ENCODE data around the gene MYO1E.

MYO1E gene

DNA sequence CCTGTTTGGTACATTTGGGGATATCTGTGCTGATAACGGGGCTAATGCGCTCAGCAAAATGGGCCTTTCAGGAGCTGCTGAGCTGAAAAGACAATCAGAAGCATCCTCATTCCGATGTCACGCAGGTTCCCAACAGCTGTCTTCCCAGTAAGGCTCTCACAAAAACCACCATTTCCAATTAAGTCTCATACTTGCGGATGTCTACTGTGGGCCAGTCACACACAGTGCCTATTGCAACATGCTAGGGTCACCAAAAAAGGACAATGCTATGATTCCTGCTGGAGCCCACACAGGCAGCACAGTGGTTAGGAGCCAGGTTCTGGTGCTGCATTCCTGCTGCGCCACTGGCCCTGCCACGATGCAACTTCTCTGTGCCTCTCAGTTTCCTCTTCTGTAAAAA, 182.4 kb downstream of the MYO1E start:
- no peak for DNase-seq (ENCODE audit: low read depth)

DNA sequence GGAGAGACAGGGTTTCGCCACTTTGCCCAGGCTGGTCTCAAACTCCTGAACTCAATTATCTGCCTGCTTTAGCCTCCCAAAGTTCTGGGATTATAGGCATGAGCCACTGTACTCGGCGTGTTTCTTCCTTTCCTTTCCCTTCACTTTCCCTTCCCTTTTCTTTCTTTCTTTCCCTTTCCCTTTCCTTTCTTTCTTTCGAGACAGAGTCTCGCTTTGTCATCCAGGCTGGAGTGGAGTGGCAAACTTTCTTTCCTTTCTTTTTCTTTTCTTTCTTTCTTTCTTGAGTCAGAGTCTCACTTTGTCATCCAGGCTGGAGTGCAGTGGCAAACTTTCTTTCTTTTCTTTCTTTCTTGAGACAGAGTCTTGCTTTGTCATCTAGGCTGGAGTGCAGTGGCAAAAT, 183.4 kb downstream of the MYO1E start:
- DNase-seq (ENCODE audit: low read depth): no peak

DNA sequence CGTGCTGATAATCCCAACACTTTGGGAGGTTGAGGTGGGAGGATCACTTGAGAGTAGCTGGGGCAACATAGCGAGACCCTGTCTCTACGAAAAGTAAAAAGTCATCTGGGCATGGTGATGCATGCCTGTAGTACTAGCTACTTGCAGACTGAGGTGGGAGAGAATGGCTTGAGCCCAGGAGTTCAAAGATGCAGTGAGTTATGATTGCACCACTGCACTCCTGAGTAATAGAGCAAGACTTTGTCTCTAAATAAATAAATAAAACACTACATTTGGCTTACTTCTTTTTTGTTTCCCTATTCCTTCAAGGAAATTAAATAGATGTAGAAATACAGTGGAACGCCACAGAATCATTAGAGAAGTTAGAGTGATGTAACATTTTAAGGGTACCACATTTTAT, 186.2 kb downstream of the MYO1E start:
- DNase-seq (ENCODE audit: low read depth): no peak

DNA sequence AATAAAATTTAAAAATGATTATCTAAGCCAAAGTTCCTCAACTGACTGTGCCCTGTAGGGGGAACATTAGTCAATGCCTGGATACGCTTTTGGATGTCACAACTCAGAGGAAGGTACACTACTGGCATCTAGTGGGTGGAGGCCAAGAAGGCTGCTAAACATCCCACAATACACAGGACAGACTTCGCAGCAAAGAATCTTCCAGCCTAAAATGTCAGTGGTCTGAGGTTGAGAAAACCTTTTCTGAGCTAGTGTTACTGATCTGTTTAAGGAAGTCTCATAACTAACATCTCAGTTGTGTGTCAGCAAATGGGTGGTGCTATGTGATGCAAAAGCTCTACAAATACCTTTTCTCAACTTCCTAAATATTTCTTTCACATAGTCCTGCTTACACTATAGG, 186.9 kb downstream of the MYO1E start:
- DNase-seq (ENCODE audit: low read depth): no peak

DNA sequence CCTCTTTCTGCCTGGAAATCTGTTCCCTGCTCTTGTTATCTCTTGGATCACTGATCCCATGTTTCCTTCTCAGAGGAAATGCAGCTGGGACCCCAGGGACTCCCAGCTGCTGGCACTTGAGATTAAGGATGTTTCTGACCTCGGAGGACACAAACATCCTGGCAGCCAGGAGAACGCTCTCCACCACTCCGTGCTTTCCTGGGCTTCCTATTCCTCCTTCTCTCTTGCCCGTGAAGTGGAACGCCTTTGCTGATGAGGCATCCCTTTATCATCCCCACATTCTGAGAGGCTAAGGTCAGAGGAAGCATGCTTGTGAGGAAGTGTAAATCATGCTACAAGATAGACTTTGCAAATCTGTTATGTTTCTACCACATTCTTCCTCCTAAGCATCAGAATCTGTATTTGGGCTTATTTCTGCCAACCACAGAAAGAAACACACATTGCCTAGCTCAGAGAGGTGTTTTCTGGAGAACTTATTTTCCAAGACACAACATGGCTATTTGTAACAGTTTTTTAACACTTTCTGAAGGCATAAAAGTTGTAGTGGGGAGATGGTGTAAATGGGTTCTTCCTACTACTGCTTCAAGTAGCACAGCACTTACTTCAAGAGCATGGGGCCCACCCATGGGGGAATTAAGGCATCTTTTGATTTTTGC, 191.6 kb downstream of the MYO1E start:
- peak; percentile 43 for DNase-seq (ENCODE audit: low read depth)

DNA sequence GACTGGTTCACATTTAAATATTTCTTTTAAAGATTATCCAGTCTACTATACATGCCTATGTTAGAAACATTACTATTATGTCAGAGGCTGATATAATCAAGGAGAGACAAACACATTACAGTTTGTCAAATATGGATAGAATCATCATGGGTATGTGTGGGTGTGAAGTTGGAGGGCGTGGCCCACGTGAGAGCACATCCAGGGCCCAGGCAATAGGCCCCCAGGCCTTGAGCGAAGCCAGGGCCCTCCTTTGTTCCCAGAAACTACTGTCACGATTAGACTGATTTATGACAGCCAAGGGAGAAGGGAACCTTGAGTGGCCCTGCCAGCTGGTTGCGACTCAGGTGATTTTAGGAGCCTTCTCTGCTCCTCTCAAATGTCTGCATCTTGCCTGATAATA, 193.0 kb downstream of the MYO1E start:
- no peak for DNase-seq (ENCODE audit: low read depth)

DNA sequence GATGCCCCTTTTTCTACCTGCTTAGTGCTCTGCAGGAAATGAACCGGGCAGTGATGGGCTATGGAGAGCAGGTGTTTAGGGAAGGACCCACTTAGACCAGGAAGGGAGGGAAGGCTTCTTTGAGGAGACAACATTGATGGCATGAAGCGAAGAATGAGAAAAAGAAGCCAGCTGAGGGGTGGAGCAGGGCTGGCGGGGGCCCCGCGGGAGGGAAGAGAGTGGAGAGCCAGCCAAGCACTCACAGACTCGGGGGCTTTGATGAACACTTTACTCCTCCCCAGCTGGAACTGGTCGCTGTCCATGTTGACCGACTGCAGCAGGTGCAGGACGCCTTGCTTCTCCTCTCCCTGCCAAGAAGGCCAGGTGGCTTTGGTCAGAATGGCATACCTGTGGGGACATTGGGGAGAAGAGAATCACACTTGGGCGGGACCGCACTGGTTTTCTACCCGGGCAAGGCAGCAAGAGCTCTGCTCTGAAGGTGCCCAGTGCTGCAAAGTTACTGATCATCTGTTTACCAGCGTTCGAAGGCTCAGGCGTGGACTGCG, 194.4 kb downstream of the MYO1E start:
- no peak for DNase-seq (ENCODE audit: low read depth)

DNA sequence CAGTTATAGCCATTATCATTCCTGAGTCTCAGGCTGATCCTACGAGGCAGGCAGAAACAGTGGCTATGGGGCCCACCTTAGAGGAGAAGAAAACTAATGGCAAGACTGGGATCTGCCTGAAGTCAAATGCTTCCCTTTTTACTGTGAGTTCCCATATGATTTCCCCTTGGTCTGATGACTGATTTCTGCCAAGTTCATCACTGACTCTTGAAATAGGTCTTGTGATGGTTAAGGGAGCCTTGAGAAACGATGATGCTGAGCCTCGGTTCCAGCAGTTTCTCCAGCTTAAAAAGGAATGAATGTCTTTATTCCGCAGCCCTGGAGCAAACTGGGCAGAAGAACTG, 195.4 kb downstream of the MYO1E start:
- no peak for DNase-seq (ENCODE audit: low read depth)

DNA sequence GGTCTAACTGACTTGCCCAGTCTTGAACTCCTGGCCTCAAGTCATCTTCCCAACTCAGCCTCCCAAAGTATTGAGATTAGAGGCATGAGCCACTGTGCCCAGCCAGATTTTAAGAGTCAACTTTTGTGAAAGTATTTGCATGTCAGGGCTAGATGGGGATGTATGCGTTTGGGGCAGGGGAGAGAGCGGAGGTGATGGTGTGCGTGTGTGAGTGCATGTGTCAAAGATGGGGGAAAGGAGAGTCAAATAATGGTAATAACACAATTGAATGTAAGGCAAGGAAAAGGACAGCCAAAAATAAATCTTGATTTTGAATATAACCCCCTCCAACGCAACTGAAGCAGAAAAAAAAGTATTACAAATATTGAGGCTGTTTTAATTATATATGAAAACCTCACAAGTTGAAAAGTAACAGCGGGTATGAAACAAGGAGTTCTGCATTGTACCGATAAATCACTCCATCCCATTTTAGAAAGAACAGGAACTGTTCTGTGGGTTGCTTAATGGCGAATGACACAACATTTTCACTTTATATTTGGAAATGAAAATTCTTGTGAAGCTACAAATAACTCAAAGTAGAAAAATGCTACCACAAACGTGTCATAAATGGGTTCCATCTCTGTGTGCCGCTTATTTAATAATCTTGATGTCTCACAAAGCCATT, 195.9 kb downstream of the MYO1E start:
- DNase-seq (ENCODE audit: low read depth): no peak

DNA sequence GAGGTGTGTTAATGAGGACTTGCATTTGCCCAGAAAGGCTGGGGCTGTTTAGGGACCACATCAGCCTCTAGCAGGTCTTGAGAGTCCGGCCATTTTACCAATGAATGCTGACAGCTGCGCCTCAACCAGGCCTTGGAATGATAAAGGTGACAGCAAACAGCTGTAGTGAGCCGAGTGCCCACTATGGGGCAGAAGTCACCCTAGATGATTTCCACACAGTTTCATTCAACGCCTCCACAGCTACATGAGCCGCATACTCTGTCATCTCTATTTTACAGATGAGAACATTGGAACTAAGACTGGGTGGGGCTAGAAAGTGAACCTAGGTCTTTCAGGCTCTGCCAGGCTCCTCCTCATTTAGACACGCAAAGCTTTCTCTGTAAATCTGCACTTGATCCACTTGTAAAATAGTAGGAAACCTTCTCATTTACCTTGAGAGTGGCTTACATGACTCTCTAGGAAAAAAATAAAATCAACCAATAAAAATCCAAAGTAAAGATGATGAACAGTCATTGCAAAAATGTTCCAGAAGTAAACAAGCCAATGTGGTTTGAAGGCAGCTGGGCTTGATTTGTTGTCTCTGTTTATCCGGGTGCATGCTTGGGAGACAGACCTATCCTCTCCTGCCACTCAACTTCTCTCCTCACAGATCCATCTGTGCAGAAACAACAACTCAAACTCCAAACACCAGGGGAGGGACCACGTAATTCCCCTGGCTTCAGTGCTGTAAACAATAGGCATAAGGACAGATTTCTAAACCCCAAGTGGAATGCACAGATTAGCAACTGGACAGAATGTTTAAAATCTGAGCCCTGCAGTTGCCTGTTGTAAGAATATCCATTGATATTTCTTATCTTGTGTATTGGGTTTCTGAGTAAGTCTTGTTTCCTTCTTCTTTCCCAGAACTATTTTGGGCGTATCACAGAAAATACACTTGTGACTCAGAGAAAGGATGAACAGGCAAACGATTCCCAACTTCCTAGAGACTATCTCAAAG, 197.5 kb downstream of the MYO1E start:
- peak; percentile 49 for DNase-seq (ENCODE audit: low read depth)

DNA sequence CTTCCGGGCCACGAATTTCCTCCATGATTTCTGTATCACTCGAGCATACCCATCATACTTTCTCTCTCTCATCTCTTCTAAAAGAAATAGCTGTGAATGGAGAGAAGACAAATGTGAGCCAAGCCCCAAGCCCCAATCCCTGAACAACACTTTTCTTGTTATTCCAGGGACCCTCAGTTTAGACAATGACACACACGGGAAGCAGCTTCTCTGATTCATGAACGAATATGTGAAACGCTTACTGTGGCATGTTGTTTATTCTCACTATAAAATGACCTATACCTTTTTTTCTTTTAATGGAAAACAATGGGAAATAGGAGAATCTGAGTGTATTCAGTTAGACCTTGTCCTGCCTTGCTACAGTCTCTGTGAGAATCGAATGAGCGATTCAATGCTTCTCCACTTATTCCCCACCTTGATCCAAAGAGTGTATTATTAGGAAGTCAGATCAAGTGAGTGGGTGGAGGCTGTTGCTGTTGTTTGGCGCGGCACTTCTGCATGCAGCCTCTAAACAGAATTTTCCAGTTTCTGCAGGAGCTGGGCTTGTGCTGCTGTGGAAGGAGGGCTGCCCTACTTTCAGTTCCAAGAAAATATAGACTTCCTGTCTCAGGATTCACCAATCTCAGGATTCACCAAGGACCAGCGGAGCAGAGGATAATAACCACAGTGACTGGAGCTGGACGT, 198.4 kb downstream of the MYO1E start:
- DNase-seq (ENCODE audit: low read depth): no peak

DNA sequence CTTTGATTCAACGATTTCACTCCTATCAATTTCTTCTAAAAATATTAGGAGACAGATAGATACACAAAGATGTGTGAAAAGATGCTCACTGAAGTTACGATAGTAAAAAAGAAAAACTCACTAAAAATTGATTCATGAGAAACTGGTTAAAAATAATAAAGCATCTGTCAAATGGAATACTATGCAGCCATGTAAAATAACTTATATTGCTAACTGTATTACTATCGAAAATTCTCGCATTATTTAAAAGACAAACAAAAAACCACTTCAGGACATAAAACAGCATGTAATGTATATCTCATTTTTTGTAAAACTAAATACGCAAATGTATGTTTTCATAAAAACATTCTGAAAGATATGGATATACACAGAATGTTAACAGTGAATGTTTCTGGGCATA, 199.5 kb downstream of the MYO1E start:
- no peak for DNase-seq (ENCODE audit: low read depth)

DNA sequence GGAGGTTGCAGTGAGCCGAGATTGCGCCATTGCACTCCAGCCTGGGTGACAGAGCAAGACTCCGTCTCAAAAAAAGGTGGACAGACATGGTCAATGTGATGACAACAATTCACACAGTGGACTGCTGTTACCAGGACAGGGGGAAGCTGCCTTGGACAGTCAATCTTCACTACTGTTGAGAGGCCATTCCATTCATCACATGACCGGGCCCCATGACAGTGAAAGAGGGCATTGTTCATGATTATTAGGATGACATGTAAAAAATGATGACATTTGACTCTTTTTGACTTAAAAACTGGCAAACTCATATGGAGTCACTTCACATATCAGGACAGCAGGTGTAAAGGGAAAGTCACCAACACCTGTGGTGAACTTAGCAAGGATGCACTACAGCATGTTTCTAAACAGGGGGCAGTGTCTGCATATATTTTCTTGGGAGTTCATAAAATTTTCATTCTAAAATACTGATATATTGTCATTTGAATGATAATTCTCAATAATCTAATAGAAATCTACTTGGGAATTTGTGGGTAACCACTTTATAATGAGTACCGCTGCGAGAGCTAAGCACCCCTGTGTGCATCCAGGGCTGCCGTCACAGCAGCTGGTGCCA, 200.3 kb downstream of the MYO1E start:
- no peak for DNase-seq (ENCODE audit: low read depth)

DNA sequence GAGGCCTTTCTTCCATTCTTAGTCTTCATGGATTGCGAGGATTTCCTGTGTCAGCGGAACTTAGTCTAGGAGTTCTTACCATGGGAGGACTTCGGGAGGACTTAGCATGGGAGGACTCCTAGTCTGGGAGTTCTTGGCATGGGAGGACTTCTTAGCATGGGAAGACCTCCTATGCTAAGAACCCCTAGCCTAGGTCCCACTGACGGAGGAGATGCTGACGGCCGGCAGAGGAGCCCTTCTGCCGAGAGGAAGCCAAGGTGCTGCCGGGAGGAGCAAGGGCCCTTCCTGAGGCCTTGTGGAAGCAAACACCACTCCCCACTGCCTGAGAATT, 201.6 kb downstream of the MYO1E start:
- DNase-seq (ENCODE audit: low read depth): no peak

DNA sequence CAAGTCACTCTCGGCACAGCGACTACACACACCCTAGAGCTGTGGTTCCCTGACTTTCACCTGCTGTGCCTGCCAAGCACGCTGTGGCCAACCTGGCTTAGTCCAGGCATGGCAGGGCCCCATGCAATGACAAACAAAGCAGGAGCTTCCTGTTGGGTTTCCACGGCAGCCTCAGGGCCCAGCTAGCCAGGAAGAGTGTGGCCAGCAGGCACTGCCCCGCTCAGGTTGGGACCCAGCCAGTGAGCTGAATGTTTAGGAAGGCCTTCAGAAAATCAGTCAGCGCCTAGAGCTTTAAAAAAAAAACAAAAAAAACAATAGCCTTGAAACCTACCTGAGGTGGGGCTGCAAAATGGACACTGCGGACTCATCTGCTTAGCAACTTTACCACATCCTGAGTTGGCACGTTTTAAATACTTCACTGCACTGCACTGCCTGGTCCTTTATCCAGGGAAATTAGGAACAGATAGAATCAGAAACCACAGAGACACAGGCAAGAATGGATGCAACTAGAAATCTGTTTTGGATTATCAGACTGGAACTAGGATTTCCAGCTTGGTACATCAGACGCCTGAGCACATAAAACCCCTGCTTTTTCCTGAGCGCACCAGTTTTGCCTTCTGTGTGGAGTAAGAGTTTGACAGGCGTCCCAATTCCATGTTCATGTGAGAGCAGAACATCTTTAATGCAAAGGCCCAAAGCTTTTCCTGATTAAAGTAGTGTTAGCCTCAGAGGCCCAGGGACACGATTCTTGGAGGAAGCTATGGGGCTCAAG, 202.2 kb downstream of the MYO1E start:
- peak; percentile 78 for DNase-seq (ENCODE audit: low read depth)

DNA sequence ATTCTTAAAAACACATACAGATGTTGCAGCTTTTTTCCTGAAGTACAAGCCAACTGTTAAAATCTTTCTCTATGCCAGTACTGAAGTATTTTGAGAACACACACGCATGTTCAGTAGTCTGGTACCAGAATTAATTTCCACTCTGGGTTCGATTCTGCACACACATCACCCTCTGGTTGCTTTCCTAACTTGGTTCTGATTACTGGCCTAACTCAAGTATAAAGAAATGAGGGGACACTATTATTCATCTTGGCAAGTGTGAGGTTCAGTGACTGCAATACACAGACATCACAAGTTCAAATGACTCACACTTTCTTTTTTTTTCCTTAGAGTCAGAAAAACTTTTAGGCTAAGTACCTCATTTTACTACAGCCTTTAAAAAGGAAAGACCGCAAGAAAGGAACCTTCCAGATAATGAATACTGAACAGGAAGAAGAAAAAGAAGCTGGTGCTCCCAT, 203.4 kb downstream of the MYO1E start:
- peak; percentile 57 for DNase-seq (ENCODE audit: low read depth)

DNA sequence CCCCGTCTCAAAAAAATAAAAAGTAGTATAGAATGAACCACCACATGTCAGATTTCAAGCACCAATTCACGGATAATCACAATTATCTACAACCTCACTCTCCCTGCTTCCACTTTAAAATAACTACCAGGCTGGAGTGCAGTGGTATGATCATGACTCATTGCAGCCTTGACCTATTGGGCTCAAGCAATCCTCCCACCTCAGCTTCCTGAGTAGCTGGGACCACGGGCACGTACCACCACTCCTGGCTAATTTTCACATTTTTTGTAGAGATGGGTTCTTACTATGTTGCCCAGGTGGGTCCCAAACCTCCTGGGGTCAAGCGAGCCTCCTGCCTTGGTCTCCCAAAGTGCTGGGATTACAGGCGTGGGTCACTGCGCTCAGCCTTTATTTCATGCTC, 204.1 kb downstream of the MYO1E start:
- no peak for DNase-seq (ENCODE audit: low read depth)

DNA sequence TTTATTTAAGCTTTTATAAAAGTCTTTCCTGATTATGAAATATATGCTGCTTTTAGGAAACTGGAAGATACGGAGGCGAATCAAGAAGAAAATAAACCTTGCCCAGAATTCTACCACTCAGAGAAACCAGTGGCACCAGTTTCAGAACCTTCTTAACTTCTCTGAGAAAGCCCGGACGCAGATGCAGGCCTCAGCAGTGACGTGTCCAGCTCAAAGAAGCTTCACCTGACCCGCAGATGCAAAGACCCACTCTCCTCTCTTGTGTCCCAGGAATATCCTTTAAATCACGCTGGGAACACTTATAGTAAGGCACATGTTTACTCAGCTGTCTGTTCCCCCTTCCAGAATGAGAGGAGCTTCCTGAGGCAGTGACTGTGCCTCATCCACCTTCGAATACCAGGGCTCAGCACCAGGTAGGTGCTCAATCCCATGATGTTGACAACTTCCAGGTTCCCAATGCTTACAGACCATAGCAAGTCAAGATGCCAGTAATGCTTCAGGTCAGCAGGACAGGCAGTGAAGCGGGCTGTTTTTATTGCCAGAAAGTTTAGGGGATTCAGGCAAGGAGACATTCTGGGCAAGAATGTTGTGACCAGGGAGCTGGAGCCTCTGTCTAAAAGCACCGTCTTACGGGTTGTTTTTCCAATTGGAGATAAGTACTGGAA, 205.9 kb downstream of the MYO1E start:
- no peak for DNase-seq (ENCODE audit: low read depth)

DNA sequence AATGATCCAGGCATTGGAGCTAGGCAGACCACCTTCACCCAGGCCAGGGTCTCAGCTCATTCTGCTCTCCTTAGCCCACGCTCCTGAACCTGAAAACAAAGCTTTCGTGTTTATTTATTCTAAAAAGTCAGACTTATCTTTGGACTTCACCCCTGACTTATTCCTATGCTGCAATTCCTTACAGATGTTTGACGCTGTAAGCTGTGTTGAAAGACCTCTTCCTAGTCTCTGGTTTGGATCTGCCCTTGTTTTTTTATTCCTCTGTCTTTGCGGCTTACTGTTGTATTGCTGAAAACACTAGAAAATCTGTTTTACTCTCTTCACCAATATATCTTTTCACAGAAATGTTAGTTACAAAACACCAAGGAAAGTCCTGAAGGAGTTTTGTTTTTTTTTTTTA, 206.5 kb downstream of the MYO1E start:
- no peak for DNase-seq (ENCODE audit: low read depth)

DNA sequence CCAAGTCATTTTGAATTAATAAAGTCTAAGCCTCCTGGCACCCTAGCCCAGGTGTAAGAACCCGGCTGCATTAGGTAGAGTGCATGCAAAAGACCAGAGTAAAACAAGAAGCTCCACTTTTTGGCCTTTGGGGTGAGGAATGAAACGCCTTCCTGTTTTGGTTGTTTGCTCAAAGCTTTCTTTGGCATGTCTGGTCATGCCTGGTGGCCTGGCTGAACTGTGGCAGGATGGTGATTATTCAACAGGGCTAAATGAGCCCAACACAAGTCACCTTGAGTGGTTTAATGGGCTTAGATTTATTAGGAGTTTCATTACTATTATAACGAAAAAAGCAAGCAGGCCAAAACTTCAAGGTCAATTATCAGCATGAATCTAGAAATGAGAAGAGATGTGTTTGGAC, 206.9 kb downstream of the MYO1E start:
- no peak for DNase-seq (ENCODE audit: low read depth)
